ENCODE measurements around the gene MAFG. TPM values are rescaled to one million over a fixed set of nuclear protein-coding genes. Genes with fewer than 3 reads are reported as not detected.

MAFG gene
- total RNA-seq, 1 experiment from 2014 or later: 29.8 TPM

- TF ChIP-seq ERG (CRISPR knock-in tag; IDR thresholded peaks at IDR 0.05) (0 out of 2 replicates have a peak, but pooled peaks have one; percentile 33), ATF3 (CRISPR knock-in tag; conservative IDR thresholded peaks at IDR 0.05) (no peak), ZBTB43 (CRISPR knock-in tag; IDR thresholded peaks at IDR 0.05) (no peak), ZNF423 (CRISPR knock-in tag; IDR thresholded peaks at IDR 0.05) (no peak), MXD4 (CRISPR knock-in tag; IDR thresholded peaks at IDR 0.05; ENCODE audit: borderline replicate concordance) (0 out of 2 replicates have a peak, but pooled peaks have one; percentile 48), ZMAT4 (CRISPR knock-in tag; IDR thresholded peaks at IDR 0.05) (no peak), HMGXB4 (CRISPR knock-in tag; IDR thresholded peaks at IDR 0.05) (peak; percentile 90), CREM (CRISPR knock-in tag; IDR thresholded peaks at IDR 0.05) (peak; percentile 65), ELF4 (CRISPR knock-in tag; IDR thresholded peaks at IDR 0.05; ENCODE audit: low read depth) (0 out of 2 replicates have a peak, but pooled peaks have one; percentile 85), MYBL2 (CRISPR knock-in tag; IDR thresholded peaks at IDR 0.05) (peak; percentile 52; the same call in 1 of the 2 replicates), E2F4 (CRISPR knock-in tag; IDR thresholded peaks at IDR 0.05; ENCODE audit: borderline replicate concordance, low read depth) (peak; percentile 24; the same call in 1 of the 2 replicates), ARID4B (CRISPR knock-in tag; IDR thresholded peaks at IDR 0.05; ENCODE audit: borderline replicate concordance) (peak; percentile 74), E2F1 (CRISPR knock-in tag; IDR thresholded peaks at IDR 0.05) (peak; percentile 68; the same call in 1 of the 2 replicates), ZNF121 (CRISPR knock-in tag; IDR thresholded peaks at IDR 0.05) (no peak), NFATC4 (CRISPR knock-in tag; IDR thresholded peaks at IDR 0.05) (no peak), ZNF512 (CRISPR knock-in tag; IDR thresholded peaks at IDR 0.05; ENCODE audit: borderline replicate concordance) (no peak), TEAD4 (CRISPR knock-in tag; IDR thresholded peaks at IDR 0.05) (peak; percentile 78), USF1 (CRISPR knock-in tag; IDR thresholded peaks at IDR 0.05) (peak; percentile 90), FOXK1 (CRISPR knock-in tag; IDR thresholded peaks at IDR 0.05) (peak; percentile 81), ATF6 (CRISPR knock-in tag; IDR thresholded peaks at IDR 0.05) (no peak)
Observed at GRCh38 chr17:81871387-81872230, 55.9 kb downstream of the MAFG start (continued).

Data from WTC11 (cell line).